ENCODE measurements around the gene GRIA1.

DNA sequence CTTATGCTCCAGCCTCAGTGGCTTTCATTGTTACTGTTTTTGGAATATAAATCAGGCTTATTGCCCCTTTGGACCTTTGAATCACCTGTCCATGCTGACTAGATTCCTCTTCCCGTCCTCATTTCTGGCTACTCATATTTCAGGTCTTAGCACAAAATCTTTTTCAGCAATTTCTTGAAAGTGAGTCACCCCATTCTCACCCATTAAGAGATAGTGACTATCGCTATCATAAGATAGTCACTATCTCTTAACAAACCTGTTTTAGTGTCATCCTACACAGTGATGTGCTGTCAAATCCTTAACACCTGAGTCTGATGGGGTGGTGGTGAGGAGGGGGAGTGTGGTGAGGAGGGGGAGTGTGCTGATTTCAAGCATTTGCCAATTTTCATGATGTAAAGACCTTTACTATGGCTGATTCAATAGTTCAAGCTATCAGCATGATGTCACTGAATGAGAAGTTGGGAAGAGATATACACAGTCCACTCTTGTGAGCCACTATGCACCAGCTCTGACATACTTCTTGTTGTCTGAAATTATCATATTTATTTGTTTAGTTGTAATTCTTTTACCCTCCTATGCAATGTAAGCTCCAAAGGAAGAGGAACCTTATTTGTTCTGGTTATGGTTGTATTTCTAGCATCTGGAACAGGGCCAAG, 95.3 kb downstream of the GRIA1 start:
- TF ChIP-seq, protein P1, sequence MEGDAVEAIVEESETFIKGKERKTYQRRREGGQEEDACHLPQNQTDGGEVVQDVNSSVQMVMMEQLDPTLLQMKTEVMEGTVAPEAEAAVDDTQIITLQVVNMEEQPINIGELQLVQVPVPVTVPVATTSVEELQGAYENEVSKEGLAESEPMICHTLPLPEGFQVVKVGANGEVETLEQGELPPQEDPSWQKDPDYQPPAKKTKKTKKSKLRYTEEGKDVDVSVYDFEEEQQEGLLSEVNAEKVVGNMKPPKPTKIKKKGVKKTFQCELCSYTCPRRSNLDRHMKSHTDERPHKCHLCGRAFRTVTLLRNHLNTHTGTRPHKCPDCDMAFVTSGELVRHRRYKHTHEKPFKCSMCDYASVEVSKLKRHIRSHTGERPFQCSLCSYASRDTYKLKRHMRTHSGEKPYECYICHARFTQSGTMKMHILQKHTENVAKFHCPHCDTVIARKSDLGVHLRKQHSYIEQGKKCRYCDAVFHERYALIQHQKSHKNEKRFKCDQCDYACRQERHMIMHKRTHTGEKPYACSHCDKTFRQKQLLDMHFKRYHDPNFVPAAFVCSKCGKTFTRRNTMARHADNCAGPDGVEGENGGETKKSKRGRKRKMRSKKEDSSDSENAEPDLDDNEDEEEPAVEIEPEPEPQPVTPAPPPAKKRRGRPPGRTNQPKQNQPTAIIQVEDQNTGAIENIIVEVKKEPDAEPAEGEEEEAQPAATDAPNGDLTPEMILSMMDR (IDR thresholded peaks at IDR 0.05) = no peak
- no peak for TF ChIP-seq EP300 (IDR thresholded peaks at IDR 0.05)
- TF ChIP-seq POLR2A (IDR thresholded peaks at IDR 0.05) = no peak
- no peak for TF ChIP-seq POLR2AphosphoS5 (IDR thresholded peaks at IDR 0.05)

Measured in gastroesophageal sphincter (tissue), 3 donors.